ENCODE measurements around the gene ZCCHC7. TPM values are rescaled to one million over a fixed set of nuclear protein-coding genes. Genes with fewer than 3 reads are reported as not detected.

ZCCHC7 gene
- total RNA-seq, 2 experiments from 2014 or later = 76.4 to 108 TPM

DNA sequence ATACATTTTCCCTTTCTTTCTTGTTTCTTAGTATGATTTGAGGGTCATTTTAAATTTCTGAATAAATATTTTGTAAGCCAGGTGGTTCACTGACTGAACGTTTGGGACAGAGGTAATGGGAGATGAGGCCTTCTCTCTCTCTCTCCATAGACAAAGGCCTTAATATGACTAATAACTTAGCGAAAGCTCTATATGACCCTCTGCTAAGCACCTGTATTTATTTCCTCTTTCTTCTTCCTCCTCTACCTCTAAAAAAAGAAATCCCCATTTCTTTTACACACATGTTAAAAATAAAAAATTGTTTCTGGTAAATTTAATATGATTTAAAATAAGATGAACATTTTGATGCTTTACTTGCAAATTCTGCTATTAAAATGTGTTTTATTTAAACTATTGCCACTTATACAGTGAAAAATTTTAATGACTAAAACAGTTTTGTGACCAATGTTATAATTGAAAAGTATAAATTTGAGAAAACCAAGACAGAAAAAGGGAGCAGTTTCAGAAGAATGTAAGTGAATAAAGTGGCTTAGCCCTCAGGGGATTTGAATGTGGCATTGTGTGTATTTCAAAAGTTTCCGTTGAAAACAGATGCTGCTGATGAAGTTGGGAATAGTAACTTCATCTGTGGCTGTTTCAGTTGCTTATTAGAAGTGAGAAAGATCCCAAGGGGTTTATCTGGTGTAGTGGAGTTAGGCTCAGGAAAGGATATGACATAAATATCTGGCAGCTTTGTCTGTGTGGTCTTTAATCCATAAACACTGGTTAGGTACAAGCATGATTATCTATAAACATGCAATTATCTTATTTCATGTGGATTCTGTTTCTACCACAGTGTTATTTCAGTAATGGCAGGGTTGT, 173.5 kb downstream of the ZCCHC7 start:
- H3K27ac ChIP-seq (ENCODE audit: low read depth, low read length, poor library complexity, severe bottlenecking) = peak overlapping the region; percentile 99
- H2AFZ ChIP-seq (ENCODE audit: low read length) = no peak overlapping the region
- intact Hi-C loops (cut with micrococcal nuclease; ENCODE audit: unreplicated experiment) = loop anchor here (1.0 to 5.0 kb wide), 8 partner anchors 8 to 259 kb away; partner anchors contain the start of genes PAX5 and ZCCHC7
- POLR2A ChIA-PET = interaction anchor here (0.8 to 15.1 kb wide), 14 partner anchors 8 to 259 kb away, joined by 4 to 269 read pairs (median 7); no protein-coding TSS in a partner anchor
- H3K4me1 ChIP-seq (ENCODE audit: insufficient read depth, low read length, poor library complexity, severe bottlenecking) = peaks cover 100% of the 10 kb centered on the region
- no TSS peak for BruUV-seq (replicated peaks)
- H4K20me1 ChIP-seq (ENCODE audit: insufficient read depth, low read length) = no peaks in the 10 kb centered on the region
- H3K4me3 ChIP-seq (ENCODE audit: low read depth, low read length, poor library complexity, severe bottlenecking) = peak overlapping the region; percentile 46
- DNase-seq (ENCODE audit: low spot score) = peak; percentile 97
- H3K9me2 ChIP-seq (ENCODE audit: insufficient read depth, low read length) = no peaks in the 10 kb centered on the region
- H3K79me2 ChIP-seq (ENCODE audit: insufficient read depth, low read depth, low read length) = peaks cover 91% of the 10 kb centered on the region
- CTCF ChIA-PET (ENCODE audit: unreplicated experiment) = interaction anchor here (0.6 kb wide), 1 partner anchor 428 kb away, joined by 3 read pairs; no protein-coding TSS in a partner anchor
- peaks cover 20% of the 10 kb centered on the region for H3K36me3 ChIP-seq (ENCODE audit: insufficient read depth, low read length)
- H3K4me2 ChIP-seq (ENCODE audit: low read length) = peak overlapping the region; percentile 73
- no peaks in the 10 kb centered on the region; the same call in 1 of the 2 replicates for H3K9me3 ChIP-seq (ENCODE audit: low read length)
- TF ChIP-seq, protein P1, sequence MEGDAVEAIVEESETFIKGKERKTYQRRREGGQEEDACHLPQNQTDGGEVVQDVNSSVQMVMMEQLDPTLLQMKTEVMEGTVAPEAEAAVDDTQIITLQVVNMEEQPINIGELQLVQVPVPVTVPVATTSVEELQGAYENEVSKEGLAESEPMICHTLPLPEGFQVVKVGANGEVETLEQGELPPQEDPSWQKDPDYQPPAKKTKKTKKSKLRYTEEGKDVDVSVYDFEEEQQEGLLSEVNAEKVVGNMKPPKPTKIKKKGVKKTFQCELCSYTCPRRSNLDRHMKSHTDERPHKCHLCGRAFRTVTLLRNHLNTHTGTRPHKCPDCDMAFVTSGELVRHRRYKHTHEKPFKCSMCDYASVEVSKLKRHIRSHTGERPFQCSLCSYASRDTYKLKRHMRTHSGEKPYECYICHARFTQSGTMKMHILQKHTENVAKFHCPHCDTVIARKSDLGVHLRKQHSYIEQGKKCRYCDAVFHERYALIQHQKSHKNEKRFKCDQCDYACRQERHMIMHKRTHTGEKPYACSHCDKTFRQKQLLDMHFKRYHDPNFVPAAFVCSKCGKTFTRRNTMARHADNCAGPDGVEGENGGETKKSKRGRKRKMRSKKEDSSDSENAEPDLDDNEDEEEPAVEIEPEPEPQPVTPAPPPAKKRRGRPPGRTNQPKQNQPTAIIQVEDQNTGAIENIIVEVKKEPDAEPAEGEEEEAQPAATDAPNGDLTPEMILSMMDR (conservative IDR thresholded peaks at IDR 0.05; ENCODE audit: low read length) = no peak
- TF ChIP-seq EZH2phosphoT487 (IDR thresholded peaks at IDR 0.05; ENCODE audit: borderline replicate concordance, low read depth, low read length) = no peak

GRCh38 chr9:37295178-37295577, 174.8 kb downstream of the ZCCHC7 start:
- no peak overlapping the region for H2AFZ ChIP-seq (ENCODE audit: low read length)
- no peak for TF ChIP-seq EZH2phosphoT487 (IDR thresholded peaks at IDR 0.05; ENCODE audit: borderline replicate concordance, low read depth, low read length)
- TF ChIP-seq, protein P1 (conservative IDR thresholded peaks at IDR 0.05; ENCODE audit: low read length) = no peak
- peaks cover 100% of the 10 kb centered on the region for H3K4me1 ChIP-seq (ENCODE audit: insufficient read depth, low read length, poor library complexity, severe bottlenecking)
- H3K9me2 ChIP-seq (ENCODE audit: insufficient read depth, low read length) = no peaks in the 10 kb centered on the region
- no peaks in the 10 kb centered on the region for H4K20me1 ChIP-seq (ENCODE audit: insufficient read depth, low read length)
- H3K36me3 ChIP-seq (ENCODE audit: insufficient read depth, low read length) = peaks cover 27% of the 10 kb centered on the region; the same call in 1 of the 2 replicates
- peak overlapping the region; percentile 99 for H3K27ac ChIP-seq (ENCODE audit: low read depth, low read length, poor library complexity, severe bottlenecking)
- H3K79me2 ChIP-seq (ENCODE audit: insufficient read depth, low read depth, low read length) = peaks cover 91% of the 10 kb centered on the region
- ChIA-PET POLR2A (interaction anchor here (0.7 to 15.1 kb wide), 10 partner anchors 9 to 266 kb away, joined by 3 to 290 read pairs (median 14); no protein-coding TSS in a partner anchor), CTCF (ENCODE audit: unreplicated experiment) (interaction anchor here (1.0 kb wide), 1 partner anchor 34 kb away, joined by 3 read pairs; no protein-coding TSS in a partner anchor)
- peak overlapping the region; percentile 46 for H3K4me3 ChIP-seq (ENCODE audit: low read depth, low read length, poor library complexity, severe bottlenecking)
- peak overlapping the region; percentile 73 for H3K4me2 ChIP-seq (ENCODE audit: low read length)
- no TSS peak for BruUV-seq (replicated peaks)
- no peak for DNase-seq (ENCODE audit: low spot score)
- intact Hi-C loops (cut with micrococcal nuclease; ENCODE audit: unreplicated experiment) = loop anchor here (2.0 kb wide), 4 partner anchors 76 to 260 kb away; partner anchors contain the start of genes PAX5 and ZCCHC7
- no peaks in the 10 kb centered on the region for H3K9me3 ChIP-seq (ENCODE audit: low read length)

Measured in OCI-LY7 (cell line).